ENCODE results near the gene MAD1L1.

DNA sequence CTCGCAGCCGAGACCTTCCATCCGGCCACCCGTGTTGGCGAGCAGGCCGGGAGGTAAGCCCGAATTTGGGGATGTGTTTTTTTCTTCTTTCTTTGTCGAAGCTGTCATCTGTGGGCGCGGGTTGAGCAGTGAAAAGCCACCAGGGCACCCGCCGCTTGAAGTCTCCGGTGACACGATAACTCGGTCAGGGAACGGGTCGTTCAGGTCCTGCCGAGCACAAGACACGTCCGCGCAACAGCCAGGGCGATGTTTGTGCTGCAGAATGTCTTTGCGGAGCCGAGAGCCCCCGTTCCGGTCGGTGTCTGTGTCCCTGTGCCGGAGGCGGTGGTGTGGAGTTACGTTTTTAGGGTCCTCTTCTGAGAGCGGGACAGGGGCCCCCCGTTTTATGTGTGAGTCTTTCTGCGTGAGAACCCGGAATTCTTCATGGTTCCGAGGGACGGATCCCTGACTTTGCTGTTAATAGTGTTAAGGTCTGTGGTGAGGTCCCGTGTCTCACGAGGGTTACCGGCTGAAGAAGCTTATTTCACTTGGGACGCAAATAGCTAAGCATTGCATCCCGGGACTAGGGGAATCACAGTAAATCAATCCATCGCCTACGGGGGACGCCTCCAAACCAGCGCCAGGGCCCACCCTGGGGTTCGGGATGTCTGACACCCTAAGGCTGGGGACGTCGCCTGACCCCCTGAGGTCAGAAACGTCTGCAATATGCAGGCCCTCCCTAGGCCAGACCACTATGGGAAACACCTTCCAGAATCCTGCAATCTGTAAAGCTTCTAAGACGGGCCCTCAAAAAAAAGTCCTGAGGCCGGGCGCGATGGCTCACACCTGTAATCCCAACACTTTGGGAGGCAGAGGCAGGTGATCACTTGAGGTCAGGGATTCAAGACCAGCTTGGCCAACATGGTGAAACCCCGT is 463.2 kb downstream of the MAD1L1 start:
- TF ChIP-seq, protein P1, sequence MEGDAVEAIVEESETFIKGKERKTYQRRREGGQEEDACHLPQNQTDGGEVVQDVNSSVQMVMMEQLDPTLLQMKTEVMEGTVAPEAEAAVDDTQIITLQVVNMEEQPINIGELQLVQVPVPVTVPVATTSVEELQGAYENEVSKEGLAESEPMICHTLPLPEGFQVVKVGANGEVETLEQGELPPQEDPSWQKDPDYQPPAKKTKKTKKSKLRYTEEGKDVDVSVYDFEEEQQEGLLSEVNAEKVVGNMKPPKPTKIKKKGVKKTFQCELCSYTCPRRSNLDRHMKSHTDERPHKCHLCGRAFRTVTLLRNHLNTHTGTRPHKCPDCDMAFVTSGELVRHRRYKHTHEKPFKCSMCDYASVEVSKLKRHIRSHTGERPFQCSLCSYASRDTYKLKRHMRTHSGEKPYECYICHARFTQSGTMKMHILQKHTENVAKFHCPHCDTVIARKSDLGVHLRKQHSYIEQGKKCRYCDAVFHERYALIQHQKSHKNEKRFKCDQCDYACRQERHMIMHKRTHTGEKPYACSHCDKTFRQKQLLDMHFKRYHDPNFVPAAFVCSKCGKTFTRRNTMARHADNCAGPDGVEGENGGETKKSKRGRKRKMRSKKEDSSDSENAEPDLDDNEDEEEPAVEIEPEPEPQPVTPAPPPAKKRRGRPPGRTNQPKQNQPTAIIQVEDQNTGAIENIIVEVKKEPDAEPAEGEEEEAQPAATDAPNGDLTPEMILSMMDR (IDR thresholded peaks at IDR 0.05), result no peak
- TF ChIP-seq POLR2A (IDR thresholded peaks at IDR 0.05), result no peak
- no peak for TF ChIP-seq EP300 (IDR thresholded peaks at IDR 0.05)
